Activated CD8-positive, alpha-beta memory T cell treated with anti-CD3 and anti-CD28 coated beads for 24 hours (primary cell): ENCODE results near the gene SERPINA6.
"Not testable (repeated sequence)": the region's sequence is repeated elsewhere in the genome, so short reads cannot be mapped to it uniquely, and the experiment has no call there.

Source experiments
- DNase-seq: peaks from one replicate; pipeline ENCODE4 v3.0.0-alpha.2; 2020

SERPINA6 gene

DNA sequence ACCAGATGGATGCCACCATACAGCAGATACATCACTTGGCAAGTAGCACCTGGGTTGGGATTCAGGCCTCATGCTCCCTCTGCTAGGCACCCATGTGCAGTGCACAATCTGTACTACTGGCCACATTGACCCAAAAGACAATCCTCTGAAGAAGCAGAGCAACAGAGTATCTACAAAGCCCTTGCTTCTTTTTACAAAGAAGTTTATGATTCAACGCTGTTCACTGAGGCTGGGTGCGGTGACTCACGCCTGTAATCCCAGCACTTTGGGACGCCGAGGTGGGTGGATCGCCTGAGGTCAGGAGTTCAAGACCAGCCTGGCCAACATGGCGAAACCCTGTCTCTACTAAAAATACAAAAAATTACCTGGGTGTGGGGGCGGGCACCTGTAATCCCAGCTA is 31.1 kb upstream of the SERPINA6 start:
- not testable (repeated sequence) for DNase-seq

DNA sequence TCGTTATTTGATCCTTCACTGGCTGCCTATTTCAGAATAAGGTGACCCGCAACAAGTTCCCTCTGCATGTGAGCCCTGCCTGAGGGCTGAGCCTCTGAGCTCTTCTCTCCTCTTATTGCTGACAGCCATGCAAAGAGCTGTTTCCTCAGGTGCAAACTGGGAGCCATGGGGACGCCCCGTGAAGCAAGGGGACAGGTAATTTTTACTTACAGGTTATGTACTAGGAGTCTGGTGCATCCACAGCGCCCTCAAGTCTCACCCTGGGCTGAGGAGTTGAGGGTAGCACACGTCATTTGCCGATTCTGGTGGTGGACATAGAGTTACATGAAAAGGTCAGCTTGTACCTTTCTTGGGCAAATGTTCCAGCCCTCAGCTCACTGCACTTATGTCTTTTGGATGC is 26.1 kb upstream of the SERPINA6 start:
- no peak for DNase-seq

DNA sequence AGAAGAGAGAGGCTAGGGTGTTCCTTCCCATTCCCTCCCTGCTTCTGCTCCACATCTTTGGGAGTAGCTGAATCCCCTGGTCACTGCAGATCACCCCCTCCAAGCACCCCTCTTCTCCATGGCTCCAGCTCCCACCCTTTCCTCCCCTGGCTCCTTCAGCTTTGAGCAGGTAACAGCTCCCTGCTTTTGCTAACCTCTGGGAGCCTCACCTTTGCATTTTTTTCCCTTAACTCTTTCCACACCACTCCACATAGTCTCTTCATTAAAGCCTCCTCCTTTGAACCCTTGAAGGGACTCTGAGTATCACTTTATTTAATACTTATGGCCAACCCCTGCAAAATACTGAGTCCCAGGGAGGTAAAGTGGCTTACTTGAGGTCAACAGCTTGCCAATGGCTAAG is 25.7 kb upstream of the SERPINA6 start:
- DNase-seq = no peak

DNA sequence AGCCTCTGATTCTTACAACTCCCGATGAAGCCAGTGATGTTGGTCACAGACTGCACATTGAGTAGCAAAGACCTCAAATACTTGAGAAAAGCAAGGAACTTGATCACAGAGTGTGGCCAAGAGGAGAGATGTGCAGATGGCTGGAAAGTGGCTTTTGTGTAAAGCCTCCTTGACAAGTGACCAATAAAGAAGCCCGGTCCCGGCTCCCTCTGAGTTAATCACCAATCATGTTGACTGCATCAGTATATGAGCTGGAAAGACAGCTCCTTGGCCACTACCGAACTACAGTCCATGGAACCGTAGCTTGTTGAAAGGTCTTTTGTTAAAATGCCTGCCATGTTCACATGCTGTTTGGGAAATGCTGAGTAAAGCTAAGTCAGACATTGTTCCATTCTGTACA is 23.7 kb upstream of the SERPINA6 start:
- DNase-seq = no peak

DNA sequence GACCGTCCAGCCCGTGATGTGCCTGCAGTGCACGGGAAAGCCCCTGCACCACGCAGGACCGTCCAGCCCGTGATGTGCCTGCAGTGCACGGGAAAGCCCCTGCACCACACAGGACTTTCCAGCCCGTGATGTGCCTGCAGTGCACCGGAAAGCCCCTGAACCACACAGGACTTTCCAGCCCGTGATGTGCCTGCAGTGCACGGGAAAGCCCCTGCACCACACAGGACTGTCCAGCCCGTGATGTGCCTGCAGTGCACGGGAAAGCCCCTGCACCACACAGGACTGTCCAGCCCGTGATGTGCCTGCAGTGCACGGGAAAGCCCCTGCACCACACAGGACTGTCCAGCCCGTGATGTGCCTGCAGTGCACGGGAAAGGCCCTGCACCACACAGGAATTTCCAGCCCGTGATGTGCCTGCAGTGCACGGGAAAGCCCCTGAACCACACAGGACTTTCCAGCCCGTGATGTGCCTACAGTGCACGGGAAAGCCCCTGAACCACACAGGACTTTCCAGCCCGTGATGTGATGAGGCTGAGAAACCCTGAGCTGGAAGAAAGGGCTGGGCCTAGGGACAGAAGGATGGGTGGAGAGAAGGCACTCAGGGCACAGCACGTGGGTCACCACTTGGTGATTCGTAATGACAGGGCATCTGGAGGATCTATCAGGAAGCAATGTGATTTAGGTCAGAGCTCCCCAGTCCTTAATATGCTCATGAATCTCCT is 23.1 kb upstream of the SERPINA6 start:
- not testable (repeated sequence) for DNase-seq

DNA sequence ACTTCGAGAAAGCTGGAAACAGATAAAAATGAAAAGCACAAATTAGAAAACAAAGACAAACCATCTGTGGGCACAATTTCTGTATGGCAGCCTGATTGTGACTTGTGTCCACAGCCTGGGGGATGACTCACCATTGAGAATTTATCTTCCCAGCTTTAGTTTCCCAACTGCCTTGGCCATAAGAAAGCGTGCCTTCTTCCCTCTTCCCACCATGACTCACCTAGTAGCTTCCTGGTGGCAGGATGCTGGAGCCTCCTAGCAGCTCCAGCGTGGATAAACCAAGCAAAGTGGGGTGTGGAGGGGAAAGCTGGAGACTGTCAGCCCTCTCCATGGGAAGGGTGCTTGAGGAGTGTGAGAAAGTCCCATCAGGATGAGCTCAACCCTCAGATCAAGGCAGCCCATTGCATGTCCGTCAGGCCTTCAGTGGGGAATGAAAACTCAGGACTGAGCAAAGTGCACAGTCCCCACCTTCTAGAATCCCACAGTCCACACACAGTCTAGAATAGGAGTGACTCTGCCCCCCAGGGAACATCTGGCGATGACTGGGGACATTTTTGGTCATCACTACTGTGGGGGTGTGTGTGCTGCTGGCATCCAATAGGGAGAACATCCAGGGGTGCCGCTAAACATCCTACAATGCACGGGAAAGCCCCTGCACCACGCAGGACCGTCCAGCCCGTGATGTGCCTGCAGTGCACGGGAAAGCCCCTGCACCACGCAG is 22.4 kb upstream of the SERPINA6 start:
- no peak for DNase-seq

DNA sequence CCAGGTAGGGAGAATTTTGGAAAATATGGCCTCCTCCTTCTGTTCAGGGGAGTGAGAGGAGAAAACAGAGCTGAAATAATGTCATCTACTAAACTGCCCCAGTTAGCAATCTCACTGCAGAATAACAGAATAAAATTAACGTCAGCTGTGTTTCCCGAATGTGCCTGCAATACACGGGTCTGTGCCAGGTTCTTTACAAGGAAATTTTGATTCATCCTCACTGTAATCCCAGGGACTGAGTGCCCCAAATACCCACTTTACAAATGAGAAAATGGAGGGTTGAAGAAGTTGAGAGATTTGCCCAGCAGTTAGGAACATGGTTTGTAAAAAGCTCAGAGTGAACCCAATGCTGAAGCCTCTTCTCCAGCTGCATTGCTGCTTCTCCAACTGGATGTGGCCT is 21.3 kb upstream of the SERPINA6 start:
- DNase-seq = no peak

DNA sequence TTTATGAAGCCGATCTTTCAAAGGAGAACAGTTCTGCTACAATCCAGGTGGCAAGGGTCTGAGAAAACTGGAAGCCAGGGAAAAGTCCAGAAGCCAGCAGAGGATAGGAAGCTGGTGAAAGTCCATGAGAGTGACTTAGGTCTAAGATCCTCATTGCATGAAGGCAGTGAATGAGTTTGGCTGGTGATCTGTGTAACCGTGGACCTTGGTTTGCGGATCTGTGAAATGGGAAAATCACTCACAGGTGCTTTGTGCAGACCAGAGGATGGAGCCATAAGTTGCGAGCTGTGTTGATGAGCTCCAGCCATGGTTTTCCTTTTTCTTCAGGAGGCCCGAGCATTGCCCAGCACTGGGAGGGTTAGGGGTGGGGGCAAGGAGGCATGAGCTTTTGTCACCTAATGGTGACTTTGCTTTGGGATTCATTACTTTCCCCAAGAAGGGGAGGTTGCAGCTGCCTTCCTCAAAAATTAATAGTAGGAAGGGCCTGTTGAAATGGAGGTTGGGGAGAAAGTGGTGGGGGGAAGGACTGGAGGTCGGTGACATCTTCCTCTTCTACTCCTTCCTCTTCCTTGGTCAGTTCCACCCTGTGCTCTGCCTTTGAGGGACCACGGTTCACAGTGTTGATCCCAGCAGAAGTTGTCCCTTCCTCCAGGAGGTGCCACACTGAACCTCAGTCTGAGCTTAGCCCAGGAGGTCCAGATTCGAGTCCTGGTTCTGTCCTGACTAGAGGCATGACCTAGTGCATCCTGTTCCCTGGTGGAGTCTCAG is 20.3 kb upstream of the SERPINA6 start:
- DNase-seq = no peak

DNA sequence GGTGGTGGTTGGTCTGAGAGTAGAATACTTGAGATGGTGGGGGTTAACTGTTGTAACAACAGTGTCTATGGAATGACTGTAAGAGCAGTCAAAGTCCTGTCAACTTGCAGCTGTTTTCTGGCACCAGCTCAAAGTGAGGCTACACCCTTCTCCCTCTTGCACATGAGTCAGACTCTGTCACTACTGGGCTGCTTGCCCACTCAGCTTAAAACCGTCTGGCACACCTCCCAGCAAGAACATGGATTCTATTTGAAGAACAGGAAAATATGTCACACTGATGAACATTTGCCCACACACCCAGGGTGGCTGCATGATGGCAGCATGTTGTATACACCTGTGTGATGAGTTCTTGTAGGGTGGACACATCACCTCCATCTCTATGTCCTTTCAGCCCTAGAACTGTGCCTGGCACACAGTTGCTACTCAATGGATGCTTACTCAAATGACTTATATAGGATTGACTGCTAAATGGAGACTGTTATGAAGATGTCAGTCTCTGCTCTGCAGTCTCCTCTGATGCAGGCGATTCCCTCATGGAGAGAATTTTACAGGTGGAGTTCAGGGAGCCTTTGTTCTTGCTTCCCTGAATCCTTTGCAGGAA is 19.3 kb upstream of the SERPINA6 start:
- DNase-seq = no peak

DNA sequence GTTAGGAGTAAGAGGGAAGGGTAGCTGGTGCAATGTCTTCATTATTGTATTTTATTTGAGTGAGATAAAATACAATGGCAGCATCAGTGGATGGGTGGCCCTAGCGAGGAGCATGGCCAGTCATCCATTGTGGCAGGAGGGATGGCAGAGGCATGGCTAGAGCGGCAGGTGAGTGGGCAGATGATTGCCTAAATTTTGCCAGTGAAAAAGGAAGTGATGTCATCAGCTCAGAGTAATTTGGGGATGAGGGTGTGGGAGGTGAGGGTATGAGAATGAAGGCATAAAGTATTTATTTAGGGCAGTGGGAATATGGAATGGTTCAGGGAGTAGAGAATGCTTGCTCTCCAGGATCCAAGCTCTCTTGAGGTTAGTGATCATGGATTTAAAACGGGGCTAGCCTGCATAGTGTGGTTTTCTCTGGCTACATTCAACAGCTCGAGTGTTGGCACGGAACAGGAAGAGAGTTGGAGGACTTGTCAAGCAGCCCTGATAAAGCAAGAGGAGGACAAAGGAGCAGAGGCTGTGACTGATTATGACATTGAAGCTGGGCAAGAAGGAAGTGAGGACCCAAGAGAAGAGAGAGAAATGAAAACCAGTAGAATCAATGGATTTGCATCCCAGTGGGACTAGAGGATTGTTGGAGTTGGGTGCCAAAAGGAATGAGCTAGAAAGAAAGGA is 18.7 kb upstream of the SERPINA6 start:
- DNase-seq = no peak

DNA sequence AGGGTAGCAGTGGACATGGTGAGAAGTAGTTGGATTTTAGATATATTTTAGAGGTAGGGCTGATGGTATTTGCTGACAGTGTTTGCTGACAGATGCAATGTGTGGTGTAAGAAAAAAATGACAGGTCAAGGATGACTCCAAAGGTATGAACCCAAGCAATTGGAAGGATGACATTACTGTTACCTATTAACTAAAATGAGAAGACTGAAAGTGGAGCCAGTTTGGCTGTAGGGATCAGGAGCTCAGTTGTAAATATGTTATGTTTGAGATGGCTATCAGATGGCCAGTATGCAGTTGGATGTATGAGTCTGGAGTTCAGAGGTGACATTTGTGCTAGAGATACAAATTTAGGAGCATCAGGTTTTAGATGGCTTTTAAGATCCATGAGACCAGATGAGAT is 17.4 kb upstream of the SERPINA6 start:
- DNase-seq = no peak

DNA sequence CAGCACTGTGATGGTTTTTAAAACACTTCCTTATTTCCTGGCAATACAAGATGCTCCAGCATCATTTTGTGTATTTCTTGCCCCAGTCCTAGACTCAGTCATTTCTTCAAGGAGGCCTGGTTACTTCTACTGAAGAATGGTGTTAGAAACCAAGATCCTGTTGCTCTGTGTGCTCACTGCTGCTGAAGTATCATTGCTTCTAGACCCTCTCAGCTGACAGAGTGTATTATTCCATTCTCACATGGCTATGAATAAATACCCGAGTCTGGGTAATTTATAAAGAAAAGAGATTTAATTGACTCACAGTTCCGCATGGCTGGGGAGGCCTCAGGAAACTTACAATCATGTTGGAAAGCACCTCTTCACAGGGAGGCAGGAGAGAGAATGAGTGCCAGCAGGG is 14.9 kb upstream of the SERPINA6 start:
- no peak for DNase-seq

DNA sequence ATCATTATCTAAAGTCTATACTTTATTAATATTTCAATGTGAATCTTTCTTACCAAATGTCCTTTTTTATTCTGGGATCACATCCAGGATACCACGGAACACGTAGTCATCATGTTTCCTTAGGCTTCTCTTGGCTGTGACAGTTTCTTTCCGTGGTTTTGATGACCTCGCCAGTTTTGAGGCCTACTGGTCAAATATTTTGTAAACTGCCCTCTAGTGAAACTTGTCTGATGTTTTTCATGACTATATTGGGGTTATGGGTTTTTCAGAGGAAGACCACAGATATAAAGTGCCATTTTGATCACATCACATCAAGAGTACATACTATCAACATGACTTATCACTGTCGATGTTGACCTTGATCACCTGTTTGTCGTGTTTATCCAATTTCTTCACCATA is 14.1 kb upstream of the SERPINA6 start:
- DNase-seq = no peak

DNA sequence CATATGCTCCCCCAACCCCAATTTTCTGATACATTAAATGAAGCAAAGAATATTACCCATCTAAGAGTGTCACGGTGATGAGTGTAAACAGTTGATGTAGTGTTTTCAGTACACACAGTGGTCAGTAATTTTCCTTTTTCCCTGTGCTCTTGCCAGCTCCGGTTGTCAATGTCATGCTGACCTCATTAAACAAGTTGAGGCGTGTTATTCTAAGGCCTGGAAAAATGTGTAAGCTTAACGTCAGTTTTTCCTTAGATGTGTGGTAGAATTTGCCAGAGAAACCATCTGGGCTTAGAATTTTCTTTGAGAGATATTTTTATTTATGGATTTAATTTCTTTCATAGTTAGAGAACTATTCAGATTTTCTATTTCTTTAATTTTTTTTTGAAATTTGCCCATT is 11.7 kb upstream of the SERPINA6 start:
- no peak for DNase-seq

DNA sequence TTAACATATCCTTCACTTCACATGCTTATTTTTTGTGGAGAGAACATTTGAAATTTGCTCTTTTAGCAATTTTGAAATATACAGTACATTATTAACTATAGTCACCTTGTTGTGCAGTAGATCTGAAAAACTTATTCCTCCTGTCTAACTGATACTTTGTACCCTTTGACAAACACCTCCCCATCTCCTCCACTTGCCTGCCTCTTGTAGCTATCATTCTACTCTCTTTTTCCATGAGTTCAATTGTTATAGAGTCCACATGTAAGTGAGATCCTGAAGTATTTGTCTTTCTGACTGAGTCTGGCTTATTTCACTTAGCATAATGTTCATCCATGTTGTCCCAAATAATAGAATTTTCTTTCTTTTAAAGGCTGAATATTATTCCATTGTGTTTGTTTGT is 9.5 kb upstream of the SERPINA6 start:
- DNase-seq = no peak

DNA sequence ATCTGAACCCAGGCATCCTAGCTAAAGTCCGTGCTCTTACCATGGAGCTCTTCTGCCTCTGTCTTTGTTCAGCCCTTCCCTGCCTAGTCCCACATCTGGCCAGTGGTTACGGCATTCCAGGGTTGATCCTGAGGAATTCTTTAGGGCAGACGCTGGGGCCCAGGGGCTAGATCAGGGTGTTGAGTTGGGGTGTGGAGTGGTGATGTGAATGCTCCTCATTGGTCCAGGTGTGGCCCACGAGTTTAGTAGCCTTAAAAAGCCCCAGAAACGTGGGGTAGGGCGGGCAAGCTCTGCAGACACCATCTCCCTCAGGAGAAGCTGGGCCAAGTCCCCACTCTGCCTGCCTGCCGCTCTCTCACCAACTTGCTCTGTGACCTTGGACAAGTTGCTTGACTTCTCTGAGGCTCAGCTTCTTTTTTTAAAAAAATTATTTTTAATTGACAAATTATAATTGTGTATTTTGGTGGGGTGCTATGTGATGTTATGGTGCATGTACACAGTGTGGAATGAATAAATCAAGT is 9.0 kb upstream of the SERPINA6 start:
- no peak for DNase-seq

DNA sequence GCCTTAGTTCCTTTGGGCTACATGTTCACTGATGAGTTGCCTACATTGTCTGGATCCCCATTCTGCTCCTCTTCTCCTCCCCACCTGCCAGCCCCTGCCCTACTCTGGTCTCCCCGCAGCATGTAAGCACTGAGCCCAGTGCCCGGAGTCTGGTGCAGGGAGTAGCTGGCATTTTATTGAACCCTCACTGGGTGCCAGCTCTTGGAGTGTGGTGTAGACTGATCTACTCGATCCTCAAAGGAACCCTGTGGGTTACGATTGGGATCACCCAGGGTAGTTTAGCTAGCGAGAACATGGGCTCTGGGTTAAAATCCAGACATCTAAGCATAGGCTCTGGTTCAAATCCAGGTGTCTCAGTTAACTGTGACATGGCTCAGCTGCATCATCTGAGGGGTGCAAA is 8.3 kb upstream of the SERPINA6 start:
- no peak for DNase-seq

DNA sequence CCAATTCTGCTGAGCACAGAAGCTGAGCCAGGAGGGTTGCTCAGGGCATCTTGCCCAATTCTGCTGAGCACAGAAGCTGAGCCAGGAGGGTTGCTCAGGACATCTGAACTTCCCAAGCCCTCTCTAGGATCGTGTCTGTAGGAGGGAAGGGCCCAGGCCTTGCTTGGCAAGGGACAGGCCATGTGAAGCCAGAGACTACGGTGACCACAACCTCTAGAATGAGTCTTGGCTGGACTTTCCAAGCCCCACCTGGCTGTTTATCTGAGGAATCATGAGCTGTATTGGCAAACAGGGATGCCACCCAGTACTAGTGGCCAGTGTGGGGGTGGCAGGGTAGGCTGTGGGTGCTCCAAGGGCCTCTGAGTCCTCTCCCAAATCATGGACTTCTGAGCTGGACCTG is 7.7 kb upstream of the SERPINA6 start:
- DNase-seq = no peak

DNA sequence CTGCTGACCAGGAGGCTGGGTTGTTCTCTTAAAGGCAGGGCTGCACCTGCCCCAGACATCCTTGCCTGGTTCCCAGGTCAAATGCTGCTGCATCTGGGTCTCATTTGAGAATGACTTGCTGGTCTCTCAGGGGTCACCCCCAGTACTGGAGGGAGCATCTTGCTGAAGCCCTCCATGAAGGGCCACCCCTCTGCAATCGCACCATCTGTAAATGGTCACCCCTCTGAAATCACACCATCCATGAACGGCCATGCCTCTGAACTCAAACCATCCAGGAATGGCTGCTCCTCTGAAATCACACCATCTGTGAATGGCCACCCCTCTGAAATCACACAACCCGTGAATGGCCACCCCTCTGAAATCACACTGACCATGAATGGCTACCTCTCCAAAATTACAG is 7.3 kb upstream of the SERPINA6 start:
- DNase-seq = no peak

DNA sequence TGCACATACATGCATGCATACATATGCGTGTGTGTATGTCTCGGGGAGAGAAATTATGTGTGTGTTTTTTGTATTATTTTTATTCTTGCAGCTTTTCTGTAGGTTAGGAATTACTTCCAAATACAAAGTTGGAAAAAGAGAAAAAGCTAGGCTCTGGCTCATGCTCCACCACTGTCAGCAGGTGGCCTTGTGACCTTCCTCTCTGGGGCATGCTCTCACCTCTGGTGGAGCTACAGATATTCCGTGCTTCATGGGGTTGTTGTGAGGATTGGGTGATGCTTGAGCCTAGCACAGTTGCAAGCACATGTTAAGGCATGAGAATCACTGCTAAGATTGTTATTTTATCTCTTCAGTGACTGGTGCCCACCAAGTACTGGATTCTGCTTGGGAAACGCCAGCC is 6.7 kb upstream of the SERPINA6 start:
- no peak for DNase-seq

DNA sequence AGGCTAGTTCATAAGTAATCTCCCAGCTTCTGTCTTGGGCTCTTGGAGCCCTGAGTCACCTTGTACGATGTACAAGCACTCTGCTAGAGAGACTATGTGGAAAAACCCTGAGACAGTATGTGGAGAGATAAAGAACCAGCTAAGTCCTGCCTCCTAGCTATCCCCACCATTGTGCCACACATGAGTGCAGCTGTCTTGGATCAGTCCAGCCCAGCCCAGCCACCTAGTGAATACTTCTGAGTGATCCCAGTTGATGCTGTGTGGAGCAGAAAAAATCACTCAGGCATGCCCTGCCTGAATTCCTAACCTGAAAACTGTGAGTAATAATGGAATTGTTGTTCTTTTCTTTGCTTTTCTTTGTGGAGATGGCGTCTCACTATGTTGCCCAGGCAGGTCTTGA is 5.1 kb upstream of the SERPINA6 start:
- DNase-seq = no peak

DNA sequence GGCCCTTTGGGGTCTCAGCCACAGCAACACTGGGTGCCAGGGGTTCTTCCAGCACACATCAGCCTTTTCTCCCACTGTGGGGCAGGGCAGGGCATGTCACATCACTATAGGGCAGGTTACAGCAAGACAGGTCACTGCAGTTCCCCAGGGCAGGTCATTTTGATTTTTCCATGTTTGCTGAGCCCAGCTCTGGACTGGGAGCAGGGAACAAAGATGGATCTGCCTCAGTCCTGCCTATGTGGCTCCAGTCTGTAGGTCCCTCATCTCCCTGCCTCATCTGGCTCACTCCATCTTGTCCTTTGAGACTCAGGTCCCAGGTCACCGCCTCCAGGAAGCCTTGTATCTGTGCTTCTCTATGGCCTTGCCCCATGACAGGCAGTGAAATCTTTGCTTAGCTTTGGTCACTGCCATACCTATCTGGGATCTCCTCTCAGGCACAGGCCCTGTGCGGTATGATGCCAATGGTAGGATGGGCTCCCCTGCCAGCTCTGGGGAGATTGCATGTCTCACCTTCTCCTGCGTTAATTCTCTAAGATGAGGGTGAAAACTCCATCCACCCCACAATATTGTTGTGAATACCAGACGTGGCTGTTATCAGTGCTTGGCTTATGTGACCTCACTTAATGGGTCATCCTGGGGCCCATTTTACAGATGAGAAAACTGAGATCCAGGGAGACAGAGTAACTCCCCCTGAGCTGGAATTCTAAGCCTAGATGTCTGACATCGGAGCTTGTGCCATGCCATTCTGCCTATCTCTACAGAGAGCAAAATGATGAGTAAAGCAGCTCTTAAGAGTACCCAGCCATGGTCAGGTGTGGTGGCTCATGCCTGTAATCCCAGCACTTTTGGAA is 1.5 kb downstream of the SERPINA6 start:
- no peak for DNase-seq
